GM12864 (cell line): ENCODE measurements around the gene PCED1B.
"Not testable (repeated sequence)": the region's sequence is repeated elsewhere in the genome, so short reads cannot be mapped to it uniquely, and the experiment has no call there.

ENCODE experiments used
- DNase-seq: peaks from one replicate; pipeline ENCODE4 v3.0.0-alpha.2; 2011; ENCODE audit warnings: low read depth
- H3K4me3 ChIP-seq: 2 replicates; pipeline ENCODE4 v1.5.1; 2011; ENCODE audit warnings: mild to moderate bottlenecking, low read depth, low read length, control low read depth
- CTCF ChIP-seq: IDR thresholded peaks from 2 replicates; pipeline ENCODE4 v1.5.1; 2011; ENCODE audit warnings: low read depth, mild to moderate bottlenecking, moderate library complexity, low read length, control low read depth, inconsistent platforms; ENCODE audit errors: missing control alignments

PCED1B gene

GRCh38 chr12:47110011-47110541, 30.7 kb downstream of the PCED1B start:
- DNase-seq: no peak
- no peak for TF ChIP-seq CTCF
- no peak overlapping the region for H3K4me3 ChIP-seq

GRCh38 chr12:47110718-47111391, 31.4 kb downstream of the PCED1B start:
- no peak overlapping the region for H3K4me3 ChIP-seq
- no peak for DNase-seq
- no peak for TF ChIP-seq CTCF

- no peak overlapping the region for H3K4me3 ChIP-seq
- TF ChIP-seq CTCF: no peak
- no peak for DNase-seq
Measured at GRCh38 chr12:47111392-47111778, 32.0 kb downstream of the PCED1B start.

- no peak for TF ChIP-seq CTCF
- no peak for DNase-seq
- no peak overlapping the region for H3K4me3 ChIP-seq
Measured at GRCh38 chr12:47111854-47112253, 32.4 kb downstream of the PCED1B start.

- no peak for TF ChIP-seq CTCF
- no peak for DNase-seq
- no peak overlapping the region for H3K4me3 ChIP-seq
Measured at GRCh38 chr12:47112679-47113078, 33.3 kb downstream of the PCED1B start.

GRCh38 chr12:47114481-47114892, 35.1 kb downstream of the PCED1B start:
- DNase-seq: no peak
- no peak for TF ChIP-seq CTCF
- H3K4me3 ChIP-seq: no peak overlapping the region

GRCh38 chr12:47117305-47117704, 37.9 kb downstream of the PCED1B start:
- H3K4me3 ChIP-seq, DNase-seq: not testable (repeated sequence)

- DNase-seq: no peak
- H3K4me3 ChIP-seq: no peak overlapping the region
- TF ChIP-seq CTCF: no peak
Measured at GRCh38 chr12:47120736-47121135, 41.3 kb downstream of the PCED1B start.
